ENCODE data around the gene RING1.

The RING1 gene

DNA sequence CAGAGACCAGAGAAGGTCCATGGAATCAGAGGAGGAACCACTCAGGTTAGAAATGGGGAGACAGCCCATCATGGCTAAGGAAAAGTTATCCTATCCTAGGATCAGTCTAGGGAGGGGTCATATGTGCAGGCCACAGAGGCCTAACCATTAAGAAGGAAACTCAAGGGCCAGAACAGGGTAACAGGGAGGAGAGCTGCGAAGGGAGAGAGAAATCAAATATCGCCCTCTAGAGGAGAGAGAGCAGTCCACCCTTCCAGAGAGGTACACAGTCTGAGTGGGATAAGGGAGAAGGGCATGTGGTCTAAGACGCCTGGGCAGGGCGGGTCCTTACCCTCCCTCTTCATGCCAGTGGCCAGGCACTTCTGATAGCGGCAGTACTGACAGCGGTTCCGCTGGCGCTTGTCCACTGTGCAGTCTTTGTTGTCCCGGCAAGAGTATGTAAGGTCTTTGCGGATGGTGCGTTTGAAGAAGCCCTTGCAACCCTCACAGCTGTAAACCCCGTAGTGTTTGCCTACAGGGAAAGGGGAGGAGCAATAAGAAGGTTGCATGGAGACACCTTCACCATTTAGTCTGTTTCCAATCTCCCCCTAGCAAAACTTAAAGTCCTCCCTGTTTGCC, 10.8 kb upstream of the RING1 start:
- H3K27me3 ChIP-seq (ENCODE audit: control insufficient read depth, insufficient read depth, low read length) = no peaks in the 10 kb centered on the region
- peak; percentile 66 for TF ChIP-seq CTCF (IDR thresholded peaks at IDR 0.05)
- H3K9ac ChIP-seq = no peak overlapping the region
- no peak overlapping the region for H3K4me3 ChIP-seq (ENCODE audit: low read depth, low read length)
- peaks cover 26% of the 10 kb centered on the region for H3K79me2 ChIP-seq
- H2AFZ ChIP-seq = no peak overlapping the region
- no peak overlapping the region for H3K27ac ChIP-seq
- no peaks in the 10 kb centered on the region for H3K36me3 ChIP-seq (ENCODE audit: control insufficient read depth, insufficient read depth, low read length)
- H3K4me2 ChIP-seq (ENCODE audit: low read length) = no peak overlapping the region
- H3K9me3 ChIP-seq (ENCODE audit: control insufficient read depth, low read length) = no peaks in the 10 kb centered on the region
- H3K4me1 ChIP-seq = peaks cover 30% of the 10 kb centered on the region

DNA sequence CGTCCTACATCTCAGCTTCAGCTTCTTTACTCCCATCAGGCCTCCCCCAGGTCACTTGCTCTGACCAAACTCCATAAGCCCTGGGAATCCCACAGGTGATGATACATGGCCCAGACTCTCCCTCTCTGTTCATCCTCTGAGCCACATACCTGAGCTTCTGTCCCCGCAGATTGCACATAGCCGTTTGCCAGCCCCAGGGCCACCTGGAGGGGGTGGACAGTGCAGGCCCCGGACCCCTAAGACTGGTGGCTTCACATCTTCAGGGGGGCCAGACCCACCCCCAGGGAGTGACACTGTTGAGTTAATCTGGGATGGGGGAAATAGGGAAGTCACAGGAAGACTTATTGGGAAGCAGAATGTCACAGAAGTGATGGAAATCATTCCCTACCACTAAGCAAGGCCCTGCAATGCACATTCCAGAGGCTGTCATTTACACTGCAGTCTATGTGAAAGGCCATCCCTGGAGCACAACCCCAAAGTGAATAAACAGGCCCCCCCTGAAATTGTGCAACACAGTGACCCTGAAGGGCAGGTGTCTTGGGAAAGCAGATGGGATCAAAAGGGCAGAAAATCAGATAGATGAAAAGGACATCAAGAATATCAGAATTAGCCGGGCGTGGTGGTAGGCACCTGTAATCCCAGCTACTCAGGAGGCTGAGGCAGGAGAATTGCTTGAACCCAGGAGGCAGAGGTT, 10.0 kb upstream of the RING1 start:
- H3K9ac ChIP-seq = no peak overlapping the region
- no peak overlapping the region for H3K27ac ChIP-seq

GRCh38 chr6:33198853-33199436, 9.4 kb upstream of the RING1 start:
- Histone ChIP-seq H3K9me3 (ENCODE audit: control insufficient read depth, low read length) (no peaks in the 10 kb centered on the region), H3K4me1 (peaks cover 22% of the 10 kb centered on the region), H2AFZ (no peak overlapping the region), H3K4me2 (ENCODE audit: low read length) (peak overlapping the region; percentile 82), H3K4me3 (ENCODE audit: low read depth, low read length) (peak overlapping the region; percentile 81), H3K79me2 (peaks cover 36% of the 10 kb centered on the region), H3K9ac (no peak overlapping the region), H3K27ac (no peak overlapping the region), H3K36me3 (ENCODE audit: control insufficient read depth, insufficient read depth, low read length) (no peaks in the 10 kb centered on the region), H3K27me3 (ENCODE audit: control insufficient read depth, insufficient read depth, low read length) (no peaks in the 10 kb centered on the region)
- no peak for TF ChIP-seq CTCF (IDR thresholded peaks at IDR 0.05)

More for the DNA sequence above, 10.0 kb upstream of the RING1 start:
- Histone ChIP-seq H3K4me2 (ENCODE audit: low read length) (no peak overlapping the region), H3K36me3 (ENCODE audit: control insufficient read depth, insufficient read depth, low read length) (no peaks in the 10 kb centered on the region), H3K4me1 (peaks cover 25% of the 10 kb centered on the region), H3K79me2 (peaks cover 33% of the 10 kb centered on the region), H2AFZ (no peak overlapping the region), H3K27me3 (ENCODE audit: control insufficient read depth, insufficient read depth, low read length) (no peaks in the 10 kb centered on the region), H3K4me3 (ENCODE audit: low read depth, low read length) (no peak overlapping the region), H3K9me3 (ENCODE audit: control insufficient read depth, low read length) (no peaks in the 10 kb centered on the region)
- TF ChIP-seq CTCF (IDR thresholded peaks at IDR 0.05) = no peak

- Histone ChIP-seq H3K27me3 (ENCODE audit: control insufficient read depth, insufficient read depth, low read length) (no peaks in the 10 kb centered on the region), H3K36me3 (ENCODE audit: control insufficient read depth, insufficient read depth, low read length) (no peaks in the 10 kb centered on the region), H3K4me2 (ENCODE audit: low read length) (peak overlapping the region; percentile 82), H3K79me2 (peaks cover 36% of the 10 kb centered on the region), H3K4me1 (peaks cover 25% of the 10 kb centered on the region), H2AFZ (peak overlapping the region; percentile 98), H3K27ac (peak overlapping the region; percentile 100), H3K9me3 (ENCODE audit: control insufficient read depth, low read length) (no peaks in the 10 kb centered on the region), H3K4me3 (ENCODE audit: low read depth, low read length) (peak overlapping the region; percentile 81), H3K9ac (peak overlapping the region; percentile 98)
- no peak for TF ChIP-seq CTCF (IDR thresholded peaks at IDR 0.05)
Measured at GRCh38 chr6:33199687-33200218, 8.5 kb upstream of the RING1 start.
